ENCODE results near the gene MRTFA.
"Not testable (repeated sequence)": the region's sequence is repeated elsewhere in the genome, so short reads cannot be mapped to it uniquely, and the experiment has no call there.

Gene MRTFA

GRCh38 chr22:40544758-40545157 is 91.8 kb downstream of the MRTFA start:
- DNase-seq, result no peak

GRCh38 chr22:40542821-40543540 is 93.5 kb downstream of the MRTFA start:
- no peak for DNase-seq

GRCh38 chr22:40541300-40541699 is 95.2 kb downstream of the MRTFA start:
- no peak for DNase-seq

- no peak for DNase-seq
Observed at GRCh38 chr22:40540265-40540664, 96.3 kb downstream of the MRTFA start.

GRCh38 chr22:40536149-40536548 is 100.4 kb downstream of the MRTFA start:
- DNase-seq, result not testable (repeated sequence)

GRCh38 chr22:40535642-40536041 is 100.9 kb downstream of the MRTFA start:
- no peak for DNase-seq

GRCh38 chr22:40535189-40535512 is 101.4 kb downstream of the MRTFA start:
- no peak for DNase-seq

GRCh38 chr22:40534379-40535188 is 101.9 kb downstream of the MRTFA start:
- no peak for DNase-seq

- no peak for DNase-seq
Observed at GRCh38 chr22:40533712-40534378, 102.7 kb downstream of the MRTFA start.

GRCh38 chr22:40531951-40532900 is 104.3 kb downstream of the MRTFA start:
- DNase-seq, result no peak

GRCh38 chr22:40530391-40530790 is 106.1 kb downstream of the MRTFA start:
- DNase-seq, result not testable (repeated sequence)

- DNase-seq, result no peak
Observed at GRCh38 chr22:40529821-40530220, 106.7 kb downstream of the MRTFA start.

GRCh38 chr22:40526960-40527359 is 109.6 kb downstream of the MRTFA start:
- DNase-seq, result no peak

GRCh38 chr22:40525250-40525884 is 111.2 kb downstream of the MRTFA start:
- no peak for DNase-seq

GRCh38 chr22:40524392-40525249 is 111.9 kb downstream of the MRTFA start:
- DNase-seq, result no peak

- no peak for DNase-seq
Observed at GRCh38 chr22:40522141-40522540, 114.4 kb downstream of the MRTFA start.

GRCh38 chr22:40521046-40521445 is 115.5 kb downstream of the MRTFA start:
- no peak for DNase-seq

- no peak for DNase-seq
Observed at GRCh38 chr22:40520562-40520961, 116.0 kb downstream of the MRTFA start.

GRCh38 chr22:40519948-40520331 is 116.6 kb downstream of the MRTFA start:
- DNase-seq, result no peak

- DNase-seq, result no peak
Observed at GRCh38 chr22:40519284-40519947, 117.1 kb downstream of the MRTFA start.

- DNase-seq, result no peak
Observed at GRCh38 chr22:40518840-40519239, 117.7 kb downstream of the MRTFA start.

All from NCI-H1694 (cell line).